ENCODE data around the gene ATP2C2. TPM values are rescaled to one million over a fixed set of nuclear protein-coding genes. Genes with fewer than 3 reads are reported as not detected.
A peak's percentile ranks its signal among the peaks of the same experiment; 100 is the strongest.
"Not testable (repeated sequence)": the region's sequence is repeated elsewhere in the genome, so short reads cannot be mapped to it uniquely, and the experiment has no call there.

Gene ATP2C2
- total and polyA plus RNA-seq, 8 donors: 1.1 to 141 (median 4.2) TPM; not detected in 2

- intact Hi-C loops (cut with DNase I; ENCODE audit: low total_unique reads): no loop called here
- Histone ChIP-seq H3K36me3 (no peaks in the 10 kb centered on the region), H3K27me3 (peaks cover 0 to 16% (median 0%) of the 10 kb centered on the region in 3 donors), H3K9me3 (peaks cover 0 to 7% (median 3%) of the 10 kb centered on the region in 4 donors), H3K27ac (no peak overlapping the region), H3K4me1 (no peaks in the 10 kb centered on the region), H3K4me3 (no peak overlapping the region)
- no peak for DNase-seq
- TF ChIP-seq POLR2AphosphoS5 (IDR thresholded peaks at IDR 0.05): no peak
- WGBS, 5 donors: 79 to 91% (median 87%) methylated on average over 30 of the region's 30 CpGs
These were observed 21.9 kb downstream of the ATP2C2 start for GRCh38 chr16:84390131-84390785.

- 62 to 71% (median 64%) methylated on average over 20 of the region's 20 CpGs for WGBS, 5 donors
- Histone ChIP-seq H3K27ac (no peak overlapping the region), H3K4me3 (no peak overlapping the region), H3K4me1 (peaks cover 0 to under 1% (median 0%) of the 10 kb centered on the region in 4 donors), H3K36me3 (no peaks in the 10 kb centered on the region), H3K27me3 (peaks cover 0 to 28% (median 0%) of the 10 kb centered on the region in 3 donors), H3K9me3 (no peaks in the 10 kb centered on the region)
- intact Hi-C loops (cut with DNase I; ENCODE audit: low total_unique reads): no loop called here
- peak in 1 of 2 donors; percentile 48 for DNase-seq
- no peak for TF ChIP-seq POLR2AphosphoS5 (IDR thresholded peaks at IDR 0.05)
These were observed 23.1 kb downstream of the ATP2C2 start for GRCh38 chr16:84391151-84392030.

GRCh38 chr16:84392031-84392360, 23.7 kb downstream of the ATP2C2 start:
- Histone ChIP-seq H3K27ac (no peak overlapping the region), H3K4me3 (no peak overlapping the region), H3K4me1 (peaks cover 0 to 7% (median 0%) of the 10 kb centered on the region in 4 donors), H3K9me3 (no peaks in the 10 kb centered on the region), H3K27me3 (peaks cover 0 to 31% (median 0%) of the 10 kb centered on the region in 3 donors), H3K36me3 (no peaks in the 10 kb centered on the region)
- TF ChIP-seq POLR2AphosphoS5 (IDR thresholded peaks at IDR 0.05) (no peak), CTCF (IDR thresholded peaks at IDR 0.05) (no peak), POLR2A (IDR thresholded peaks at IDR 0.05) (no peak), EP300 (IDR thresholded peaks at IDR 0.05) (no peak)
- intact Hi-C loops (cut with DNase I; ENCODE audit: low total_unique reads): no loop called here
- DNase-seq: no peak

- H3K9me3 ChIP-seq; H3K4me1 ChIP-seq; H3K36me3 ChIP-seq; intact Hi-C loops (cut with DNase I; ENCODE audit: low total_unique reads); H3K4me3 ChIP-seq; H3K27ac ChIP-seq; DNase-seq: not testable (repeated sequence)
- peaks cover 0 to 31% (median 0%) of the 10 kb centered on the region in 3 donors for H3K27me3 ChIP-seq
- 36 to 68% (median 49%) methylated on average over 10 of the region's 10 CpGs for WGBS, 5 donors
These were observed 27.7 kb downstream of the ATP2C2 start for GRCh38 chr16:84396082-84396481.

- no peaks in the 10 kb centered on the region for H3K9me3 ChIP-seq
- H3K4me1 ChIP-seq: peaks cover 0 to 8% (median 0%) of the 10 kb centered on the region in 4 donors
- H3K27ac ChIP-seq: no peak overlapping the region
- no peaks in the 10 kb centered on the region for H3K36me3 ChIP-seq
- 21 to 38% (median 27%) methylated on average over 9 of the region's 9 CpGs for WGBS, 5 donors
- no peak for TF ChIP-seq POLR2AphosphoS5 (IDR thresholded peaks at IDR 0.05)
- no peak for TF ChIP-seq EP300 (IDR thresholded peaks at IDR 0.05)
- no peak for TF ChIP-seq POLR2A (IDR thresholded peaks at IDR 0.05)
- no peak for TF ChIP-seq CTCF (IDR thresholded peaks at IDR 0.05)
- H3K4me3 ChIP-seq: no peak overlapping the region
- peaks cover 0 to 31% (median 0%) of the 10 kb centered on the region in 3 donors for H3K27me3 ChIP-seq
- DNase-seq: peak in 1 of 2 donors; percentile 87
- intact Hi-C loops (cut with DNase I; ENCODE audit: low total_unique reads): no loop called here
These were observed 28.2 kb downstream of the ATP2C2 start for GRCh38 chr16:84396537-84397008.
